ENCODE results near the gene TSFM. TPM values are rescaled to one million over a fixed set of nuclear protein-coding genes. Genes with fewer than 3 reads are reported as not detected.

The TSFM gene
- polyA plus RNA-seq (2011; rRNA removed), result 14.5 and 15.1 TPM in 2 replicates
- polyA minus RNA-seq (2011; rRNA and poly(A)+ RNA removed), result 3.8 and 5.1 TPM in 2 replicates

- peak; percentile 92 for TF ChIP-seq CTCF (IDR thresholded peaks at IDR 0.05; ENCODE audit: insufficient read depth, low read depth, low read length)
- peak within 1 kb of the TSS; percentile 76 for H3K4me3 ChIP-seq (ENCODE audit: low read depth, low read length)
- peak; percentile 36 for DNase-seq (ENCODE audit: low read depth)
- H3K36me3 ChIP-seq (ENCODE audit: control insufficient read depth, insufficient read depth, low read length), result peaks cover 13% of the 10 kb centered on the region
- no peaks in the 10 kb centered on the region for H3K27me3 ChIP-seq (ENCODE audit: control insufficient read depth, insufficient read depth, low read length)
- POLR2A ChIA-PET, result interaction anchor here (1.0 kb wide), 1 partner anchor 11 kb away, joined by 4 read pairs; no protein-coding TSS in a partner anchor
- CTCF ChIA-PET, result interaction anchor here (0.6 to 1.6 kb wide), 24 partner anchors 9 to 1132 kb away, joined by 3 to 12 read pairs (median 3); partner anchors contain the start of genes ATP23, AVIL, EEF1AKMT3 and METTL1
These were observed at the start of gene TSFM for GRCh38 chr12:57782608-57783465. TSFM (plus strand) TSS chr12:57782787; CDS start chr12:57782802, 15 bp downstream.

DNA sequence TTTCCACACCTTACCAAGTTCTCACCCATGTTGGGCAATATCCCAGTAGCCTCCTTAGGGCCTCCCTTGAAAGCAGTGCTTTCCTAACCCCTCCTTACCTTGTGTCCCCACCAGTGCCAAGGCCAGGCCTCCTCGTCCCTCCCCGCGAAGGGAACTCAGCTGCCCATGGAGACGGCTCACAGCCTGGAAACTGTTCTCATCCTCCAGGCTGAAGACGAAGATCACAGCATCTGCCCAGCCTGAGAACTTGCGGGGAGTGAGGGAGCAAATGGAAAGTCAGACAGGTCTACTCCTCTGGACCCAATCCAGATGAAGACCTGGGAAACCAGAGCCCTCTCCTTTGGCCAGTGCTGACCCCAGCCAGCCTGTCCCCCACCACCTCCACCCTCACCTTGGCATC, 48.7 kb upstream of the TSFM start:
- ChIA-PET POLR2A (no interaction called here), CTCF (interaction anchor here (1.0 to 2.8 kb wide), 2 partner anchors 11 to 150 kb away, joined by 3 to 10 read pairs; partner anchors contain the start of gene TSPAN31)
- no peak overlapping the region for H3K4me3 ChIP-seq (ENCODE audit: low read depth, low read length)
- H3K27me3 ChIP-seq (ENCODE audit: control insufficient read depth, insufficient read depth, low read length), result peaks cover 31% of the 10 kb centered on the region
- TF ChIP-seq CTCF (IDR thresholded peaks at IDR 0.05; ENCODE audit: insufficient read depth, low read depth, low read length), result no peak
- no peaks in the 10 kb centered on the region for H3K36me3 ChIP-seq (ENCODE audit: control insufficient read depth, insufficient read depth, low read length)
- no peak for DNase-seq (ENCODE audit: low read depth)

DNA sequence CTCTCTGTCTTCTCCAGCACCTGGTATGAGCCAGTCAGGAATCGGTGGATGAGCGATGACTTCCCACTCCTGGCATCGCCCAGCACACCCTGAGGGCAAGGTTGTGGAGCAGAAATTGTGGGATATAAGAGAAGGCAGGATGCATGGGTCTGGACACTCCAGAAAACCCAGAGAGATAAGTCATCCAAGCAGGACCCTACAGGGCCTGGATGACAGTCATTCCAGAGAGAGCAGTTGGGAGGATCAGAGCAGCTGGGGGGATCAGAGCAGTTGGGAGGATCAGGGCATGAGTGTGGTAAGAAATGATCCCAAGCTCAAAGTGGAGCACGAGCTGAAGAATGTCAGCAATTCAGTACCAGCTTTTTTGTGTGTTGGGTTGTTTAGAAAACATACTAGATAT, 48.0 kb upstream of the TSFM start:
- POLR2A ChIA-PET, result no interaction called here
- CTCF ChIA-PET, result interaction anchor here (1.3 to 4.4 kb wide), 3 partner anchors 9 to 151 kb away, joined by 3 to 58 read pairs (median 10); no protein-coding TSS in a partner anchor

DNA sequence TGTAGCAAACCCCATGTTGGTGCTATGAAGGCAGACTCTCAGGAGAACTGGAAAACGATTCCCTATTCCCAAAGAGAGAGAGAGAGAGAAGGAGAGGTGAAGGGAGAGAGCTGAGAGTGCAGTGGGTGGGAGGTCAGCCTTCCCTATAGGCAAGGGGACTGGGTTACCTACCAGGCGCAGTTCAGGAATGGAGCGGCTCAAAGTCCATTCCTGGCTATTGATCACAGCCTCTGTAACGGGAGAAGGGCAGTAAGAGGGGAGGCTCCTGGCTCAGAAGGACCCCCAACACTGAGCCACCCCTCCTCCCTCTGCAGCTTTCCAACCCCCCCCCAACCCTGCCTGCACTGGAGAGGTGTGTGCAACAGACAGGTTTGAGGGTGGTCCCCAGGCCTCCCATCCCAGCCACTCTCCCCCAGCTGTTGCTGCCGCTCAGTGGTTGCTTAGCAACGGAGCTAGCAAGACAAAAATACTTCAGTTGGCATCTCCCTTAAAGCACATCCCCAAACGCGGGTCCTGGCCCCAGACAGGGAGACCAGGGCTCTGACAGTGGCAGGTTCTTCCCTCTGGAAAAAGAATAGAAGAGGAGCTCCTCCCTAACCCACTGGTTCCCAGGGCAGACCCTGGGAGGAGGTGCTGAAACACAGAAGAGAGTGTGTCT, 47.3 kb upstream of the TSFM start:
- no peak for TF ChIP-seq CTCF (IDR thresholded peaks at IDR 0.05; ENCODE audit: insufficient read depth, low read depth, low read length)
- no peak for DNase-seq (ENCODE audit: low read depth)
- ChIA-PET POLR2A (no interaction called here), CTCF (interaction anchor here (1.0 to 4.4 kb wide), 9 partner anchors 9 to 277 kb away, joined by 3 to 58 read pairs (median 4); partner anchors contain the start of genes GLI1 and TSPAN31)
- H3K4me3 ChIP-seq (ENCODE audit: low read depth, low read length), result no peak overlapping the region
- H3K36me3 ChIP-seq (ENCODE audit: control insufficient read depth, insufficient read depth, low read length), result no peaks in the 10 kb centered on the region
- H3K27me3 ChIP-seq (ENCODE audit: control insufficient read depth, insufficient read depth, low read length), result peaks cover 42% of the 10 kb centered on the region

More for the DNA sequence above, 48.0 kb upstream of the TSFM start:
- Histone ChIP-seq H3K4me3 (ENCODE audit: low read depth, low read length) (no peak overlapping the region), H3K27me3 (ENCODE audit: control insufficient read depth, insufficient read depth, low read length) (peaks cover 36% of the 10 kb centered on the region), H3K36me3 (ENCODE audit: control insufficient read depth, insufficient read depth, low read length) (no peaks in the 10 kb centered on the region)
- DNase-seq (ENCODE audit: low read depth), result no peak
- no peak for TF ChIP-seq CTCF (IDR thresholded peaks at IDR 0.05; ENCODE audit: insufficient read depth, low read depth, low read length)

All from BJ (cell line).